HEK293T (cell line): Measurements from ENCODE around the gene TRMT2A.

Experiments used
- CTCF ChIA-PET: fragments of 350-600 bp; formaldehyde crosslinking; extraction: SDS; loops from one replicate; lab custom pipeline; 2021; ENCODE audit warnings: antibody characterized with exemption, inconsistent platforms; lab: Yijun Ruan, JAX
- POLR2A ChIA-PET: fragments of 350-600 bp; formaldehyde crosslinking; extraction: SDS; loops from one replicate; lab custom pipeline; 2020; ENCODE audit warnings: antibody characterized with exemption, inconsistent platforms; lab: Yijun Ruan, JAX
- DNase-seq: peaks from one replicate; pipeline ENCODE4 v3.0.0; 2012; ENCODE audit warnings: mixed read lengths; ENCODE audit errors: extremely low spot score
- ARNT ChIP-seq: fragments of 450-650 bp; IDR thresholded peaks from 2 replicates; pipeline ENCODE4 v1.6.1; 2017; ENCODE audit warnings: mild to moderate bottlenecking
- BHLHE40 ChIP-seq: fragments of 450-650 bp; IDR thresholded peaks from 2 replicates; pipeline ENCODE4 v1.6.1; 2016; ENCODE audit warnings: mild to moderate bottlenecking, moderate library complexity, borderline replicate concordance
- CTBP1 ChIP-seq: fragments of 450-650 bp; IDR thresholded peaks from 2 replicates; pipeline ENCODE4 v1.6.1; 2016; ENCODE audit warnings: borderline replicate concordance
- ELF4 ChIP-seq: fragments of 450-650 bp; IDR thresholded peaks from 2 replicates; pipeline ENCODE4 v1.6.1; 2017; ENCODE audit warnings: antibody characterized with exemption
- FOXA1 ChIP-seq: fragments of 450-650 bp; IDR thresholded peaks from 2 replicates; pipeline ENCODE4 v1.6.1; 2016; ENCODE audit warnings: mild to moderate bottlenecking
- FOXK2 ChIP-seq: fragments of 450-650 bp; IDR thresholded peaks from 2 replicates; pipeline ENCODE4 v1.6.1; 2016; ENCODE audit warnings: mild to moderate bottlenecking
- FOXM1 ChIP-seq: fragments of 450-650 bp; IDR thresholded peaks from 2 replicates; pipeline ENCODE4 v1.6.1; 2017; ENCODE audit warnings: mild to moderate bottlenecking, borderline replicate concordance
- HDGF ChIP-seq: fragments of 450-650 bp; IDR thresholded peaks from 2 replicates; pipeline ENCODE4 v1.6.1; 2017; ENCODE audit warnings: antibody characterized with exemption, borderline replicate concordance
- L3MBTL2 ChIP-seq: fragments of 450-650 bp; conservative IDR thresholded peaks from 2 replicates; pipeline ENCODE4 v1.6.1; 2016; ENCODE audit warnings: mild to moderate bottlenecking
- LEF1 ChIP-seq: fragments of 450-650 bp; IDR thresholded peaks from 2 replicates; pipeline ENCODE4 v1.6.1; 2017; ENCODE audit warnings: mild to moderate bottlenecking, borderline replicate concordance
- NFRKB ChIP-seq: fragments of 450-650 bp; IDR thresholded peaks from 2 replicates; pipeline ENCODE4 v1.6.1; 2016; ENCODE audit warnings: mild to moderate bottlenecking, moderate library complexity
- SP1 ChIP-seq: fragments of 450-650 bp; IDR thresholded peaks from 2 replicates; pipeline ENCODE4 v1.6.1; 2017
- SUZ12 ChIP-seq: fragments of 450-650 bp; IDR thresholded peaks from 2 replicates; pipeline ENCODE4 v1.6.1; 2016; ENCODE audit warnings: mild to moderate bottlenecking
- TARDBP ChIP-seq: fragments of 450-650 bp; IDR thresholded peaks from 2 replicates; pipeline ENCODE4 v1.6.1; 2016
- ZNF384 ChIP-seq: fragments of 450-650 bp; IDR thresholded peaks from 2 replicates; pipeline ENCODE4 v1.6.1; 2016
- TF ChIP-seq, protein P1 (sequence below): fragments of 450-650 bp; IDR thresholded peaks from 2 replicates; pipeline ENCODE4 v1.6.1; 2016

Gene TRMT2A

DNA sequence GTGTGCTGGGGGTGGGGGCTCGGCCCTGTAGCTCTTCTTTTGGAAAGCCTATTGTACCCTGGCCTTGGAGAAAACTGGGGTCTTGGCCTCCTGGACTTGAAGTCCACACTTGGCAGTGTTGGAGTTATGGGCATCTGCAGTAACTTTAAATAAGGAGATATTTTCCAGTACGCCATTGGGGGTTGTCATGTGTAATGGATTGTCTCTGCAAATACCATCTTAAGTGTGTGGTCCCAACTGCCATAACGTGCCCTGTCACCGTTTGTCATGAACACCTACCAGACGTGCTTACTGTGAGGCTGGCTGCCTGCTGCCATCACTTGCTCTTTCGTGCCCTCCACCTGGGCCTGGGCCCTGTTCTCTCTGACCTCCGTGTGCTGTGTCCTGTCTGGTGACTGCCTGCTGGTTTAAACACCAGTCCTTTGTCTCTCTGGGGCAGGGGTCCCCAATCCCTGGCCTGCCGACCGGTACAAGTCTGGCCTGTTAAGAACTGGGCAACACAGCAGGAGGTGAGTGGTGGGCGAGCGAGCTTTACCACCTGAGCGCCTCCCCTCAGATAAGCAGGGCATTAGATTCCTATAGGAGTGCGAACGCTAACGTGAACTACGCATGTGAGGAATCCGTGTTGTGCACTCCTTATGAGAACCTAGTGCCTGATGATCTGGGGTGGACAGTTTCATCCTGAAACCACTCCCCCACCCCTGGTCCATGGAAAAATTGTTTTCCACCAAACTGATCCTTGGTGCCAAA, 11.0 kb upstream of the TRMT2A start:
- ChIA-PET POLR2A (interaction anchor here (4.6 kb wide), 1 partner anchor 9 kb away, joined by 51 read pairs; the partner anchor contains the start of gene TRMT2A), CTCF (interaction anchor here (0.7 to 1.5 kb wide), 2 partner anchors 16 to 162 kb away, joined by 3 to 4 read pairs; no protein-coding TSS in a partner anchor)
- DNase-seq: no peak
- TF ChIP-seq FOXA1: no peak
- no peak for TF ChIP-seq SUZ12
- TF ChIP-seq TARDBP: no peak
- TF ChIP-seq FOXK2: no peak
- TF ChIP-seq ELF4: no peak
- no peak for TF ChIP-seq HDGF
- no peak for TF ChIP-seq L3MBTL2
- TF ChIP-seq LEF1: no peak
- no peak for TF ChIP-seq NFRKB

DNA sequence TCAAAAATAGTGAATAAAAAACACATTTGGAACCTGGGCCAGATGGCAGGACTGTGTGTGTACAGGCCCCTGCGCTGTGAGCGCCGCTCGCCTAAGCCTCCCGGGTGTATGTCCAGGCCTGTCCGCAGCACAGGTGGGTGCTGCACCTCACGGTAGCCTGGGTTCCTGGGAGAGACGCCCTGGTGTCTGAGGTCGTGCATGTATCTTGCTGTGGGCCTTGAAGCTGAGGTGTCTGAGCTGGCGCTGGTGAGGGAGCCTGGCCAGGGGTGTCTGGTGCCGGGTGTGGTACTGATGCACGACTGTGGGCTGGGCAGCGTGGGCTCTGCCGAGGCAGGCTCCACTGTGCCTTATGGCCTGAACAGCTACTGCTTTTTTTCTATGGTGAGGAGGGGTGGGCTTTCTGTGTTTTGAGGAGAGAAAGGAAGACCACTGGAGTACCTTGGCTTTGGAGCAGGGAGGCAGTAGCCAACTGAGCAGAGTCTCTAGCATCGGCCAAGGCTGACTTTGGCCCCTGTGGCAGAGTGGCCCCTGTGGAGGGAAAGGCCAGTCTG, 10.4 kb upstream of the TRMT2A start:
- TF ChIP-seq SP1: no peak
- TF ChIP-seq FOXA1: no peak
- TF ChIP-seq FOXM1: no peak
- TF ChIP-seq LEF1: no peak
- no peak for TF ChIP-seq ARNT
- TF ChIP-seq BHLHE40: no peak
- no peak for TF ChIP-seq FOXK2
- no peak for TF ChIP-seq HDGF
- TF ChIP-seq TARDBP: no peak
- TF ChIP-seq, protein P1, sequence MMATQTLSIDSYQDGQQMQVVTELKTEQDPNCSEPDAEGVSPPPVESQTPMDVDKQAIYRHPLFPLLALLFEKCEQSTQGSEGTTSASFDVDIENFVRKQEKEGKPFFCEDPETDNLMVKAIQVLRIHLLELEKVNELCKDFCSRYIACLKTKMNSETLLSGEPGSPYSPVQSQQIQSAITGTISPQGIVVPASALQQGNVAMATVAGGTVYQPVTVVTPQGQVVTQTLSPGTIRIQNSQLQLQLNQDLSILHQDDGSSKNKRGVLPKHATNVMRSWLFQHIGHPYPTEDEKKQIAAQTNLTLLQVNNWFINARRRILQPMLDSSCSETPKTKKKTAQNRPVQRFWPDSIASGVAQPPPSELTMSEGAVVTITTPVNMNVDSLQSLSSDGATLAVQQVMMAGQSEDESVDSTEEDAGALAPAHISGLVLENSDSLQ: no peak
- no peak for DNase-seq
- ChIA-PET CTCF (interaction anchor here (0.7 kb wide), 1 partner anchor 16 kb away, joined by 3 read pairs; no protein-coding TSS in a partner anchor), POLR2A (interaction anchor here (4.6 kb wide), 1 partner anchor 8 kb away, joined by 51 read pairs; the partner anchor contains the start of gene TRMT2A)

DNA sequence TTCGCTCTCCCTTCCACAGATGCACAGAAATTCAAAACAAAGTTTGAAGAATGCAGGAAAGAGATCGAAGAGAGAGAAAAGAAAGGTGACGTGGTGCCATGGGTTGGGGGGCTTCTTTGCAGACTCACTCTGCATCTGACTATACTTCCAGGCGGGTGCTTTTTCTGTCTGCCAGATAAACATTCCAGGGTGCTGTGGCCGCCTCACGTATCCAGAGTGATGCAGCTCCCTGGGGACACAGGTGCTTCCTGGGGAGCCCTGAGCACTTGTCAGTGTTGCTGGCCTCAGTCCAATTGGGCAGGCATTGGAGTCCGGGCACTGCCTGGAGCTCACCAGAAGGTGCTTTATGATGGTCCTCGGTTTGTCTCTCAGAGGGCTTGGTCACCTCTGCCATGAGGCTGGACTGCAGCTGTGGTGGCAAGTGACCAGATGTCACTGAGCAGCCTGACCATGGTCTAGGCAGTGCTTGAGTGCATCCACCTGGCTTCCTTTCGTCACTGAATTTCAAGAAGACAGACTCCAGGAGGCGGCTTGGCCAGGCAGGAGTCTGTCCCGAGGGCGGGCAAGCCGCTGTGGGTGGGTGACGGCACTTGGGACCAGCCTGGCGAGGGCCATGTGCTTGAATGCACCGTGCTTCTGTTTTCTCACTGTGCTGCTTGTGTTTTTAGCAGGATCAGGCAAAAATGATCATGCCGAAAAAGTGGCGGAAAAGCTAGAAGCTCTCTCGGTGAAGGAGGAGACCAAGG, 9.4 kb upstream of the TRMT2A start:
- POLR2A ChIA-PET: interaction anchor here (1.3 kb wide), 1 partner anchor 9 kb away, joined by 7 read pairs; the partner anchor contains the start of gene TRMT2A
- CTCF ChIA-PET: no interaction called here
- TF ChIP-seq ZNF384: no peak
- TF ChIP-seq NFRKB: no peak
- no peak for TF ChIP-seq ARNT
- no peak for TF ChIP-seq ELF4
- TF ChIP-seq L3MBTL2: no peak
- no peak for TF ChIP-seq SUZ12
- TF ChIP-seq FOXM1: no peak
- TF ChIP-seq FOXA1: no peak
- no peak for TF ChIP-seq TARDBP
- TF ChIP-seq, protein P1: no peak
- no peak for TF ChIP-seq BHLHE40
- no peak for TF ChIP-seq LEF1
- TF ChIP-seq HDGF: no peak
- no peak for TF ChIP-seq FOXK2
- no peak for TF ChIP-seq SP1
- TF ChIP-seq CTBP1: no peak
- DNase-seq: no peak

DNA sequence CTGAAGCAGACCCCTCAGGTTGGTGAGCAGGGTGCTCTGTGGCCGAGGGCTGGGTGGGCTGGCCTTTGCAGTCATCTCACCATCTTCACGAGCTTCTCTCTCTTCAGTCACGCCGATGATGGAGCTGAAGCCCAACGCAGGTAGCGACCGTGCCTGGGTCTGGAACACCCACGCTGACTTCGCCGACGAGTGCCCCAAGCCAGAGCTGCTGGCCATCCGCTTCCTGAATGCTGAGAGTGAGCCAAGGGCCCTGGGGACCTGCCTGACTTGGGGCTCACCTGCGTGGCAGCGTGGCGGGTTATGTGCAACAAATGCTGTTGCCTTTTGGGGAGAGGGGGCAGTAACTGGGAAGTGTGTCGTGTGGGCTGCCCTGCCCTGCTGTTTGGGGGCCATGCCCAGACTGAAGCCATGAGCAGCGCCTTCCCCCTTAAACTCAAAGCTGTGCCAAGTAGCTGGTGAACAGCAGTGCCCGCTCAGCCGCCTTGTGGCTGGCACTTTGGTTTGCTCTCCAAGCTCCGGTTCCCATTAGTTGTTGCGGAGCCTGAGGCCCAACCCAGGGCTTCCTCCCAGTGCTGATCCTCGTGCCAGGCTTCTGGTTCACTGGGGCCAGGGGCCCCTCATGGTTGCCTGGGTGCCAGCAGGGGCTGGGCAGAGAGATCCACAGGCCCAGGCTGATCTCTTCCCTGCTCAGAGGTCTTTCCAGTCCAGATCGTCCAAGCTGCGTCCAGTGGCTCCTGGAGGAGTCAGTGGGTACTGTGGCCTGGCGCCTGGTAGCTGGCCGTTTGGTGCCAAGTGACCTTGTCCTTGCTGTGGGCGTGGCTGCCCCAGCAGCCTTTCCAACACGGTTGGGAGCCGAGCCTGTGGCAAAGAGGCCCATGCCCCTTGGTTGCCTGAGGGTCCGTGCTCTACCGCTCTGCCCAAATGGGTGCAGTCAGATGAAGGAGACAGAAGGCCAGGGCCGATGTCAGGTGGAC, 8.5 kb upstream of the TRMT2A start:
- CTCF ChIA-PET: no interaction called here
- TF ChIP-seq CTBP1 (no peak), ARNT (no peak), FOXM1 (no peak), L3MBTL2 (no peak), HDGF (no peak), SUZ12 (no peak), FOXA1 (no peak), NFRKB (no peak)
- no peak for DNase-seq
- POLR2A ChIA-PET: interaction anchor here (1.3 kb wide), 1 partner anchor 8 kb away, joined by 7 read pairs; the partner anchor contains the start of gene TRMT2A

DNA sequence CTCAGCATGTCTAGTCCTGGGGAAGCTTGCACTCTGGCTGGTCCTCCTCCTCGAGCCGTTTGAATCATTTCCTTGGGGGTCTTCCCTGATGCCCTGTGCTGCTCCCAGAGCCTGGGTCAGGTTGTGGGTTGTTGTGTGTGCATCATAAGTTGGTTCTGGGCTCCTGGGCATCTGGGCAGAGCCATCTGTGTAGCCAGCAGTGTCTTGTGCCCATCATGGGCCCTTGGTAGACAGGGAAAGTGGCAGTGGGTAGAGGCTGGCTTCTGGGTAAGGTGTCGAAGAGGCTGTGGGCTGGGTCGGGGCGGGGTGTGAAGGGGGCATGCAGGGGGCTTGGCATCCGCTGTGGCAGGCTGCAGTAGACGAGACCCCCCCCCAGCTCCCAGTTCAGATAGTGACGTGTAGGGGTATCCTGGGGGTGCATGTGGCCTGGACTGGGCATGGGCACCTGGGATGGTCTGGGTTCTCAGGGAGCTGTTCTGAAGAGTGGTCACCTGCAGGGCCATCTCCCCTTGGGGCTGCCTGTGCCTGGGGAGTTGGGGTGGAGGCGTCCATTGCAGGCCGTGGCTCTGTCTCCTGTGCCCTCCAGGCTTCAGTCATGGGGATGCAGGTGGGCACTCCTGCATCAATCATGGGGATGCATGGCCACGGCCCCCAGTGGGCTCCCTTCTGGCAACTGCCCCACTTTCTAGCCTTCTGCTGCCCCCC, 7.2 kb upstream of the TRMT2A start:
- ChIA-PET CTCF (no interaction called here), POLR2A (interaction anchor here (0.8 to 1.0 kb wide), 2 partner anchors 12 to 44 kb away, joined by 3 read pairs; partner anchors contain the start of gene DGCR8)
- TF ChIP-seq SUZ12 (no peak), ELF4 (no peak), SP1 (no peak), FOXA1 (no peak), NFRKB (no peak), FOXM1 (no peak), CTBP1 (no peak), L3MBTL2 (no peak), FOXK2 (no peak), LEF1 (no peak), TARDBP (no peak), ARNT (no peak), BHLHE40 (no peak), HDGF (no peak), ZNF384 (no peak)
- TF ChIP-seq, protein P1: no peak
- no peak for DNase-seq
